OCI-LY7 (cell line): ENCODE measurements around the gene NCS1. TPM values are rescaled to one million over a fixed set of nuclear protein-coding genes. Genes with fewer than 3 reads are reported as not detected.

ENCODE experiments used
- BruUV-seq: library from RNA; stranded (reverse); fragments of 400-500 nt; replicated peaks from 2 replicates; lab custom pipeline; 2021; lab: Mats Ljungman, UMichigan
- CTCF ChIA-PET: fragments of 300-600 bp; sonication (Branson Sonifier 250); formaldehyde crosslinking; loops from one replicate; lab custom pipeline; 2022; ENCODE audit warnings: antibody characterized with exemption; ENCODE audit not compliant: unreplicated experiment; lab: Charles Lee
- POLR2A ChIA-PET: fragments of 300-600 bp; sonication (Branson Sonifier 250); formaldehyde crosslinking; loops from one replicate; lab custom pipeline; 2022; ENCODE audit warnings: antibody characterized with exemption; lab: Charles Lee
- DNase-seq: peaks from one replicate; pipeline ENCODE4 v3.0.0-alpha.2; 2015; ENCODE audit warnings: low spot score
- H2AFZ ChIP-seq: fragments of 200-600 bp; sonication (generic), shearing (Covaris generic); 2 replicates; pipeline ENCODE4 v1.6.1; 2014; ENCODE audit warnings: mild to moderate bottlenecking, antibody characterized with exemption, low read length, moderate library complexity
- H3K27ac ChIP-seq: fragments of 200-600 bp; sonication (generic); 2 replicates; pipeline ENCODE4 v1.5.1; 2014; ENCODE audit warnings: mixed run types, low read depth, mild to moderate bottlenecking, moderate library complexity, low read length, inconsistent platforms; ENCODE audit not compliant: poor library complexity, severe bottlenecking
- H3K36me3 ChIP-seq: fragments of 200-600 bp; sonication (generic); 2 replicates; pipeline ENCODE4 v1.6.1; 2014; ENCODE audit warnings: mild to moderate bottlenecking, antibody characterized with exemption, low read length, moderate library complexity, mixed read lengths; ENCODE audit not compliant: insufficient read depth
- H3K4me1 ChIP-seq: fragments of 200-600 bp; sonication (generic); 2 replicates; pipeline ENCODE4 v1.5.1; 2014; ENCODE audit warnings: mild to moderate bottlenecking, low read length; ENCODE audit not compliant: insufficient read depth, poor library complexity, severe bottlenecking
- H3K4me2 ChIP-seq: fragments of 200-600 bp; sonication (generic); 2 replicates; pipeline ENCODE4 v1.6.1; 2014; ENCODE audit warnings: mild to moderate bottlenecking, low read length
- H3K4me3 ChIP-seq: fragments of 200-600 bp; sonication (generic); 2 replicates; pipeline ENCODE4 v1.5.1; 2014; ENCODE audit warnings: mild to moderate bottlenecking, low read depth, low read length; ENCODE audit not compliant: poor library complexity, severe bottlenecking
- H3K79me2 ChIP-seq: fragments of 200-600 bp; sonication (generic); 2 replicates; pipeline ENCODE4 v1.6.1; 2016; ENCODE audit warnings: low read depth, mild to moderate bottlenecking, low read length, moderate library complexity, mixed read lengths; ENCODE audit not compliant: insufficient read depth
- H3K9me2 ChIP-seq: fragments of 200-600 bp; sonication (generic); 2 replicates; pipeline ENCODE4 v1.6.1; 2016; ENCODE audit warnings: mild to moderate bottlenecking, low read length, mixed read lengths; ENCODE audit not compliant: insufficient read depth
- H3K9me3 ChIP-seq: fragments of 200-600 bp; sonication (generic); 2 replicates; pipeline ENCODE4 v1.6.1; 2014; ENCODE audit warnings: mild to moderate bottlenecking, mixed run types, low read length, mixed read lengths
- H4K20me1 ChIP-seq: fragments of 200-600 bp; sonication (generic); 2 replicates; pipeline ENCODE4 v1.6.1; 2014; ENCODE audit warnings: mild to moderate bottlenecking, antibody characterized with exemption, low read length, moderate library complexity, mixed read lengths; ENCODE audit not compliant: insufficient read depth
- CTCF ChIP-seq: fragments of 200-600 bp; sonication (generic); conservative IDR thresholded peaks from 2 replicates; pipeline ENCODE4 v1.5.1; 2014; ENCODE audit warnings: mild to moderate bottlenecking, antibody characterized with exemption, low read length, moderate library complexity, mixed read lengths
- EZH2phosphoT487 ChIP-seq: fragments of 200-600 bp; sonication (generic); IDR thresholded peaks from 2 replicates; pipeline ENCODE4 v1.6.1; 2018; ENCODE audit warnings: low read depth, borderline replicate concordance, mild to moderate bottlenecking, mixed run types, antibody characterized with exemption, low read length, moderate library complexity, mixed read lengths
- intact Hi-C: fragments of 100-400 bp; cut with micrococcal nuclease; formaldehyde crosslinking; loops from one replicate; pipeline ENCODE4 v1.10.0; 2022; ENCODE audit not compliant: unreplicated experiment
- total RNA-seq, 2 experiments: library from RNA; depleted of rRNA in 1 of 2; stranded (reverse); fragments of >200 nt in 1 of 2; shearing (Covaris generic) in 1 of 2; gene quantifications; 2 replicates each; pipeline ENCODE4 v1.2.3, GENCODE V29; 2014 to 2022

The NCS1 gene
- total RNA-seq, 2 experiments from 2014 or later, result not detected

GRCh38 chr9:130225071-130225470 lies 52.9 kb downstream of the NCS1 start:
- Histone ChIP-seq H3K27ac (no peak overlapping the region), H3K9me3 (0 out of 2 replicates have a peak, but pooled peaks cover 6% of the 10 kb centered on the region), H3K4me2 (no peak overlapping the region), H3K79me2 (no peaks in the 10 kb centered on the region), H3K9me2 (no peaks in the 10 kb centered on the region), H3K4me1 (no peaks in the 10 kb centered on the region), H4K20me1 (no peaks in the 10 kb centered on the region), H3K4me3 (no peak overlapping the region), H3K36me3 (no peaks in the 10 kb centered on the region), H2AFZ (no peak overlapping the region)
- ChIA-PET POLR2A (no interaction called here), CTCF (no interaction called here)
- no TSS peak for BruUV-seq
- intact Hi-C loops, result no loop called here
- no peak for DNase-seq
- no peak for TF ChIP-seq EZH2phosphoT487
- no peak for TF ChIP-seq CTCF

GRCh38 chr9:130225586-130225985 lies 53.4 kb downstream of the NCS1 start:
- H4K20me1 ChIP-seq, result no peaks in the 10 kb centered on the region
- H3K79me2 ChIP-seq, result no peaks in the 10 kb centered on the region
- intact Hi-C loops, result no loop called here
- ChIA-PET POLR2A (no interaction called here), CTCF (no interaction called here)
- H3K4me2 ChIP-seq, result no peak overlapping the region
- no peak overlapping the region for H2AFZ ChIP-seq
- H3K4me1 ChIP-seq, result no peaks in the 10 kb centered on the region
- no peak overlapping the region for H3K27ac ChIP-seq
- no TSS peak for BruUV-seq
- no peak overlapping the region for H3K4me3 ChIP-seq
- H3K9me2 ChIP-seq, result no peaks in the 10 kb centered on the region
- DNase-seq, result no peak
- TF ChIP-seq EZH2phosphoT487, result no peak
- TF ChIP-seq CTCF, result no peak
- H3K9me3 ChIP-seq, result 0 out of 2 replicates have a peak, but pooled peaks cover 6% of the 10 kb centered on the region
- H3K36me3 ChIP-seq, result no peaks in the 10 kb centered on the region

GRCh38 chr9:130226112-130226511 lies 53.9 kb downstream of the NCS1 start:
- CTCF ChIA-PET, result no interaction called here
- no peaks in the 10 kb centered on the region for H3K36me3 ChIP-seq
- intact Hi-C loops, result no loop called here
- no peak for DNase-seq
- H4K20me1 ChIP-seq, result no peaks in the 10 kb centered on the region
- H3K4me2 ChIP-seq, result no peak overlapping the region
- H3K9me3 ChIP-seq, result 0 out of 2 replicates have a peak, but pooled peaks cover 6% of the 10 kb centered on the region
- H3K27ac ChIP-seq, result no peak overlapping the region
- TF ChIP-seq EZH2phosphoT487, result no peak
- TF ChIP-seq CTCF, result no peak
- no TSS peak for BruUV-seq
- no peaks in the 10 kb centered on the region for H3K9me2 ChIP-seq
- H2AFZ ChIP-seq, result no peak overlapping the region
- POLR2A ChIA-PET, result no interaction called here
- no peaks in the 10 kb centered on the region for H3K4me1 ChIP-seq
- H3K4me3 ChIP-seq, result no peak overlapping the region
- no peaks in the 10 kb centered on the region for H3K79me2 ChIP-seq
